Prostate gland (tissue), 2 donors: ENCODE results near the gene SBNO2.
A peak's percentile ranks its signal among the peaks of the same experiment; 100 is the strongest.

ENCODE experiments used
- CTCF ChIP-seq, 4 experiments: fragments of 200-600 bp in 2 of 4; fragments of 450-650 bp in 2 of 4; sonication (generic) in 2 of 4; IDR thresholded peaks; 1 replicate in 3 of 4; 2 replicates in 1 of 4; pipeline ENCODE4 v1.5.1; 2016 to 2019; ENCODE audit warnings: antibody characterized with exemption in 4 of 4, mild to moderate bottlenecking in 2 of 4, moderate library complexity in 2 of 4
- POLR2AphosphoS5 ChIP-seq: sonication (generic); formaldehyde crosslinking; IDR thresholded peaks from one replicate; pipeline ENCODE4 v1.6.1; 2017; ENCODE audit warnings: antibody characterized with exemption

GRCh38 chr19:1113030-1113985 lies 60.8 kb downstream of the SBNO2 start:
- peak; percentile 87 for TF ChIP-seq POLR2AphosphoS5
- TF ChIP-seq CTCF (IDR thresholded peaks at IDR 0.05) = peak; percentile 90 to 98 (median 96)
